ENCODE measurements around the gene TBATA.

The TBATA gene

GRCh38 chr10:70801854-70802253, 16.7 kb upstream of the TBATA start:
- CTCF ChIA-PET: interaction anchor here (0.6 kb wide), 1 partner anchor 429 kb away, joined by 4 read pairs; no protein-coding TSS in a partner anchor

GRCh38 chr10:70799124-70799523, 13.9 kb upstream of the TBATA start:
- H3K4me1 ChIP-seq (ENCODE audit: control extremely low read depth in 1 of 4, control insufficient read depth in 4 of 4, insufficient read depth in 4 of 4, low read length in 3 of 4): peaks cover 0 to 8% (median 2%) of the 10 kb centered on the region in 4 experiments
- H3K36me3 ChIP-seq (ENCODE audit: control insufficient read depth in 4 of 4, insufficient read depth in 4 of 4, low read length in 3 of 4): no peaks in the 10 kb centered on the region
- no peak overlapping the region for H3K4me3 ChIP-seq (ENCODE audit: control insufficient read depth in 1 of 7, extremely low read depth in 1 of 7, insufficient read depth in 4 of 7, low read depth in 2 of 7, low read length in 6 of 7)
- no peaks in the 10 kb centered on the region for H3K27me3 ChIP-seq (replicated peaks in 2 of 5; ENCODE audit: control insufficient read depth in 4 of 5, insufficient read depth in 5 of 5, low read length in 4 of 5)
- H3K27ac ChIP-seq (ENCODE audit: insufficient read depth in 1 of 2, low read depth in 1 of 2, low read length in 2 of 2, poor library complexity in 1 of 2, severe bottlenecking in 2 of 2): no peak overlapping the region
- 59% methylated on average over 5 of the region's 5 CpGs for WGBS (ENCODE audit: insufficient coverage)
- POLR2A ChIA-PET: no interaction called here
- DNase-seq: peak in 2 of 3 donors; percentile 48 to 50
- H3K9me3 ChIP-seq (ENCODE audit: control extremely low read depth in 1 of 5, control insufficient read depth in 4 of 5, insufficient read depth in 2 of 5, low read depth in 1 of 5, low read length in 4 of 5): no peaks in the 10 kb centered on the region
- CTCF ChIA-PET: interaction anchor here (1.3 kb wide), 2 partner anchors 8 to 12 kb away, joined by 3 read pairs; no protein-coding TSS in a partner anchor

More at GRCh38 chr10:70801854-70802253, 16.7 kb upstream of the TBATA start:
- no peak for DNase-seq
- H3K4me3 ChIP-seq (ENCODE audit: control insufficient read depth in 1 of 7, extremely low read depth in 1 of 7, insufficient read depth in 4 of 7, low read depth in 2 of 7, low read length in 6 of 7): no peak overlapping the region
- no peaks in the 10 kb centered on the region for H3K36me3 ChIP-seq (ENCODE audit: control insufficient read depth in 4 of 4, insufficient read depth in 4 of 4, low read length in 3 of 4)
- H3K4me1 ChIP-seq (ENCODE audit: control extremely low read depth in 1 of 4, control insufficient read depth in 4 of 4, insufficient read depth in 4 of 4, low read length in 3 of 4): peaks cover 0 to 8% (median 2%) of the 10 kb centered on the region in 4 experiments
- POLR2A ChIA-PET: no interaction called here
- H3K27ac ChIP-seq (ENCODE audit: insufficient read depth in 1 of 2, low read depth in 1 of 2, low read length in 2 of 2, poor library complexity in 1 of 2, severe bottlenecking in 2 of 2): no peak overlapping the region
- WGBS (ENCODE audit: insufficient coverage): no CpG with 5 or more reads among the region's 1 CpG
- H3K27me3 ChIP-seq (replicated peaks in 2 of 5; ENCODE audit: control insufficient read depth in 4 of 5, insufficient read depth in 5 of 5, low read length in 4 of 5): no peaks in the 10 kb centered on the region
- H3K9me3 ChIP-seq (ENCODE audit: control extremely low read depth in 1 of 5, control insufficient read depth in 4 of 5, insufficient read depth in 2 of 5, low read depth in 1 of 5, low read length in 4 of 5): no peaks in the 10 kb centered on the region

GRCh38 chr10:70797840-70798239, 12.7 kb upstream of the TBATA start:
- Histone ChIP-seq H3K36me3 (ENCODE audit: control insufficient read depth in 4 of 4, insufficient read depth in 4 of 4, low read length in 3 of 4) (no peaks in the 10 kb centered on the region), H3K4me3 (ENCODE audit: control insufficient read depth in 1 of 7, extremely low read depth in 1 of 7, insufficient read depth in 4 of 7, low read depth in 2 of 7, low read length in 6 of 7) (no peak overlapping the region), H3K27me3 (replicated peaks in 2 of 5; ENCODE audit: control insufficient read depth in 4 of 5, insufficient read depth in 5 of 5, low read length in 4 of 5) (no peaks in the 10 kb centered on the region), H3K27ac (ENCODE audit: insufficient read depth in 1 of 2, low read depth in 1 of 2, low read length in 2 of 2, poor library complexity in 1 of 2, severe bottlenecking in 2 of 2) (no peak overlapping the region), H3K4me1 (ENCODE audit: control extremely low read depth in 1 of 4, control insufficient read depth in 4 of 4, insufficient read depth in 4 of 4, low read length in 3 of 4) (peaks cover 0 to 8% (median 2%) of the 10 kb centered on the region in 4 experiments), H3K9me3 (ENCODE audit: control extremely low read depth in 1 of 5, control insufficient read depth in 4 of 5, insufficient read depth in 2 of 5, low read depth in 1 of 5, low read length in 4 of 5) (no peaks in the 10 kb centered on the region)
- ChIA-PET POLR2A (interaction anchor here (0.6 kb wide), 1 partner anchor 62 kb away, joined by 3 read pairs; no protein-coding TSS in a partner anchor), CTCF (interaction anchor here (1.3 to 1.9 kb wide), 3 partner anchors 8 to 11 kb away, joined by 3 to 5 read pairs (median 3); no protein-coding TSS in a partner anchor)
- 97% methylated on average over 4 of the region's 7 CpGs for WGBS (ENCODE audit: insufficient coverage)
- no peak for DNase-seq

GRCh38 chr10:70795613-70796012, 10.4 kb upstream of the TBATA start:
- H3K27me3 ChIP-seq (replicated peaks in 2 of 5; ENCODE audit: control insufficient read depth in 4 of 5, insufficient read depth in 5 of 5, low read length in 4 of 5): no peaks in the 10 kb centered on the region
- WGBS (ENCODE audit: insufficient coverage): 88% methylated on average over 1 of the region's 1 CpG
- ChIA-PET CTCF (no interaction called here), POLR2A (no interaction called here)
- H3K36me3 ChIP-seq (ENCODE audit: control insufficient read depth in 4 of 4, insufficient read depth in 4 of 4, low read length in 3 of 4): no peaks in the 10 kb centered on the region
- no peak overlapping the region for H3K27ac ChIP-seq (ENCODE audit: insufficient read depth in 1 of 2, low read depth in 1 of 2, low read length in 2 of 2, poor library complexity in 1 of 2, severe bottlenecking in 2 of 2)
- no peak for DNase-seq
- H3K9me3 ChIP-seq (ENCODE audit: control extremely low read depth in 1 of 5, control insufficient read depth in 4 of 5, insufficient read depth in 2 of 5, low read depth in 1 of 5, low read length in 4 of 5): no peaks in the 10 kb centered on the region
- peaks cover 5 to 22% (median 12%) of the 10 kb centered on the region in 4 experiments for H3K4me1 ChIP-seq (ENCODE audit: control extremely low read depth in 1 of 4, control insufficient read depth in 4 of 4, insufficient read depth in 4 of 4, low read length in 3 of 4)
- no peak overlapping the region for H3K4me3 ChIP-seq (ENCODE audit: control insufficient read depth in 1 of 7, extremely low read depth in 1 of 7, insufficient read depth in 4 of 7, low read depth in 2 of 7, low read length in 6 of 7)

GRCh38 chr10:70791386-70792039, 6.3 kb upstream of the TBATA start:
- POLR2A ChIA-PET: no interaction called here
- Histone ChIP-seq H3K9me3 (ENCODE audit: control extremely low read depth in 1 of 5, control insufficient read depth in 4 of 5, insufficient read depth in 2 of 5, low read depth in 1 of 5, low read length in 4 of 5) (no peaks in the 10 kb centered on the region), H3K27ac (ENCODE audit: insufficient read depth in 1 of 2, low read depth in 1 of 2, low read length in 2 of 2, poor library complexity in 1 of 2, severe bottlenecking in 2 of 2) (no peak overlapping the region), H3K27me3 (replicated peaks in 2 of 5; ENCODE audit: control insufficient read depth in 4 of 5, insufficient read depth in 5 of 5, low read length in 4 of 5) (no peaks in the 10 kb centered on the region), H3K36me3 (ENCODE audit: control insufficient read depth in 4 of 4, insufficient read depth in 4 of 4, low read length in 3 of 4) (no peaks in the 10 kb centered on the region), H3K4me1 (ENCODE audit: control extremely low read depth in 1 of 4, control insufficient read depth in 4 of 4, insufficient read depth in 4 of 4, low read length in 3 of 4) (peaks cover 9 to 26% (median 16%) of the 10 kb centered on the region in 4 experiments), H3K4me3 (ENCODE audit: control insufficient read depth in 1 of 7, extremely low read depth in 1 of 7, insufficient read depth in 4 of 7, low read depth in 2 of 7, low read length in 6 of 7) (peak overlapping the region in 3 of 7 experiments; percentile 28 to 51 (median 45))
- 0% methylated on average over 1 of the region's 5 CpGs for WGBS (ENCODE audit: insufficient coverage)
- peak in 2 of 3 donors; percentile 67 to 74 for DNase-seq
- CTCF ChIA-PET: no interaction called here

GRCh38 chr10:70786799-70787415, 1.7 kb upstream of the TBATA start:
- Histone ChIP-seq H3K4me1 (ENCODE audit: control extremely low read depth in 1 of 4, control insufficient read depth in 4 of 4, insufficient read depth in 4 of 4, low read length in 3 of 4) (peaks cover 14 to 67% (median 50%) of the 10 kb centered on the region in 4 experiments), H3K27ac (ENCODE audit: insufficient read depth in 1 of 2, low read depth in 1 of 2, low read length in 2 of 2, poor library complexity in 1 of 2, severe bottlenecking in 2 of 2) (peak overlapping the region in 1 of 2 experiments; percentile 0), H3K4me3 (ENCODE audit: control insufficient read depth in 1 of 7, extremely low read depth in 1 of 7, insufficient read depth in 4 of 7, low read depth in 2 of 7, low read length in 6 of 7) (peak overlapping the region in 2 of 7 experiments; percentile 35 to 45), H3K9me3 (ENCODE audit: control extremely low read depth in 1 of 5, control insufficient read depth in 4 of 5, insufficient read depth in 2 of 5, low read depth in 1 of 5, low read length in 4 of 5) (no peaks in the 10 kb centered on the region), H3K27me3 (replicated peaks in 2 of 5; ENCODE audit: control insufficient read depth in 4 of 5, insufficient read depth in 5 of 5, low read length in 4 of 5) (no peaks in the 10 kb centered on the region), H3K36me3 (ENCODE audit: control insufficient read depth in 4 of 4, insufficient read depth in 4 of 4, low read length in 3 of 4) (no peaks in the 10 kb centered on the region)
- CTCF ChIA-PET: interaction anchor here (0.7 to 1.6 kb wide), 5 partner anchors 9 to 100 kb away, joined by 3 to 5 read pairs (median 3); no protein-coding TSS in a partner anchor
- DNase-seq: peak; percentile 51 to 84 (median 76)
- POLR2A ChIA-PET: no interaction called here
- WGBS (ENCODE audit: insufficient coverage): no CpG with 5 or more reads among the region's 5 CpGs

GRCh38 chr10:70784471-70784870, 706 bp downstream of the TBATA start:
- peaks cover 9 to 51% (median 43%) of the 10 kb centered on the region in 4 experiments for H3K4me1 ChIP-seq (ENCODE audit: control extremely low read depth in 1 of 4, control insufficient read depth in 4 of 4, insufficient read depth in 4 of 4, low read length in 3 of 4)
- no peak overlapping the region for H3K4me3 ChIP-seq (ENCODE audit: control insufficient read depth in 1 of 7, extremely low read depth in 1 of 7, insufficient read depth in 4 of 7, low read depth in 2 of 7, low read length in 6 of 7)
- no peak overlapping the region for H3K27ac ChIP-seq (ENCODE audit: insufficient read depth in 1 of 2, low read depth in 1 of 2, low read length in 2 of 2, poor library complexity in 1 of 2, severe bottlenecking in 2 of 2)
- ChIA-PET POLR2A (no interaction called here), CTCF (no interaction called here)
- no peaks in the 10 kb centered on the region for H3K36me3 ChIP-seq (ENCODE audit: control insufficient read depth in 4 of 4, insufficient read depth in 4 of 4, low read length in 3 of 4)
- WGBS (ENCODE audit: insufficient coverage): 50% methylated on average over 1 of the region's 2 CpGs
- H3K27me3 ChIP-seq (replicated peaks in 2 of 5; ENCODE audit: control insufficient read depth in 4 of 5, insufficient read depth in 5 of 5, low read length in 4 of 5): no peaks in the 10 kb centered on the region
- DNase-seq: peak in 2 of 3 donors; percentile 35 to 41
- no peaks in the 10 kb centered on the region for H3K9me3 ChIP-seq (ENCODE audit: control extremely low read depth in 1 of 5, control insufficient read depth in 4 of 5, insufficient read depth in 2 of 5, low read depth in 1 of 5, low read length in 4 of 5)
